MM.1S (cell line): ENCODE measurements around the gene CADM2.

Experiments used
- CTCF ChIP-seq: fragments of 300-600 bp; sonication (generic); IDR thresholded peaks from 2 replicates; pipeline ENCODE4 v1.5.1; 2016; ENCODE audit warnings: antibody characterized with exemption, low read length, mixed read lengths
- EZH2 ChIP-seq: fragments of 300-600 bp; sonication (generic); optimal IDR thresholded peaks from 2 replicates; pipeline ENCODE3; 2017; ENCODE audit warnings: low read depth, mild to moderate bottlenecking, antibody characterized with exemption, low read length, mixed read lengths
- EZH2phosphoT487 ChIP-seq: fragments of 300-600 bp; sonication (generic); IDR thresholded peaks from 2 replicates; pipeline ENCODE4 v1.6.1; 2018; ENCODE audit warnings: antibody characterized with exemption, low read length

- no peak for TF ChIP-seq EZH2phosphoT487
- no peak for TF ChIP-seq CTCF
- TF ChIP-seq EZH2, result no peak
Observed at GRCh38 chr3:84961521-84962255, 2.9 kb downstream of the CADM2 start.
